GM18502 (cell line): ENCODE data around the gene NMS.

Experiments used
- ATAC-seq: cut with Tn5 transposase; IDR thresholded peaks from one replicate; pipeline ENCODE4 v1.9.1; 2021; ENCODE audit warnings: mild to moderate bottlenecking; ENCODE audit not compliant: unreplicated experiment, poor library complexity

The NMS gene

DNA sequence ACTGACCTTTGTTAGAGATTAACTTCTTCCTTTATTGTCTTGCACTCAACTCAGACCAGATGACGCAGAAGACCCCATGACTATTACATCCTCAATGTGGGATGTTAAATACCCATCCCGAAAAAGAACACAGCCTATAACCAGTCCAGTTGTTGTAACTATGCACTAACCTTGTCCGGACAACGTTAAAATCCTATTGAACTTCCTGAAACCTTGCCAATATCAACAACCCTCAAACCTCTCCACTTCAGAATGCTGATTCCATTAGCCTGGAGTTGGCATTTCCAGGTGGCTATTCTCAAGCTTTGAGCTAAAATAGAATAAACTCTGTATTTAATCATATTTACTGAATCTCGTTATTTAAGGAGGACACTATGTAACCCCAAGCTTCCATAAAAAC is 13.6 kb downstream of the NMS start:
- ATAC-seq, result no peak

DNA sequence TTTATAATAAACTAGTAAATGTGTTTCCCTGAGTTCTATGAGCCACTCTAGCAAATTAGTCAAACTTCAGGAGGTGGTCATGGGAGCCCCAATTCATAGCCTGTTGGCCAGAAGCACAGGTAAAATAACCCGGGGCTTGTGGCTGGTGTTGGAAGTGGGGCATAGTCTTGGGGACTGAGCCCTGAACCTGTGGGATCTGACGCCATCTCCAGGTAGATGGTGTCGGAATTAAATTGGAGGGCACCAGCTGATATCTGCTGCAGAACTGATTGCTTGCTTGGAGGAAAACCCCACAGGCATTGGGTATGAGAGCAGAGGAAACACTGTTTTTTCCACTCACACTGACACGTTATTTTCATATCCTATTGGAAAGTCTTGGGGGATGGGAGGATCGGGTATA is 14.1 kb downstream of the NMS start:
- no peak for ATAC-seq

DNA sequence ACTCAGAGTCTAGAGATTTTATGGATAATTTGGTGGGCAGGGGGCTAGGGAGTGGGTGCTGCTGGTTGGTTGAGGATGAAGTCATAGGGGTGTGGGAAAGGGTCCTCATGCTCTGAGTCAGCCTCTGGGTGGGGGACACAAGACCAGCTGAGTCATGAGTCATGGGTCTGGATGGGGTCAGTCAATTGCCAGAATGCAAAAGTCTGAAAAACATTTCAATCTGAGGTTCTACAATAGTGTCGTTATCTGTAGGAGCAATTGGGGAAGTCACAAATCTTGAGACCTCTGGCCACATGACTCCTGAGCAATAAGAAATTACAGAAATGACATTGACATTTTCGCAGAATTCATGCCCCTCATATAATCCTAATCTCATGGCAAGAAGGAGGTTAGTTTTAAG is 15.1 kb downstream of the NMS start:
- no peak for ATAC-seq

DNA sequence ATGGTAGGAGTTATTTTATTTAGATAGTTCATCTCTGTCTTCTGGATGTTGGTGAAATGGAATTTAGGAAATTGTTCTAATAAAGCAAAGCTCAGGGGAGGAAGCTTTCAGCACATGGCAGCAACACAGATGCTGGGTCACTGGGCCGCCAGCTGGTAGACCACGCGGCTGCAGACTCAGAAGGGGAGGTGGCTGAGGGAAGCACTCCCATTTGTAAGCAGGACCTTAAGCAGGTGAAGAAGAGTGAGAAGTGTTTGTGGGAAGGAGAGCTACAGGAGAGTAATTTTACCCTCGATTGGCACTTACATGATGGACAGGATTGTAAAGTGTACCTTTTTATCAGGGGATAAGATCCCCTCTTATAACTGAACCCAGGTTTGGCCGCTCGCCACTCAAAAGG is 24.4 kb downstream of the NMS start:
- no peak for ATAC-seq

DNA sequence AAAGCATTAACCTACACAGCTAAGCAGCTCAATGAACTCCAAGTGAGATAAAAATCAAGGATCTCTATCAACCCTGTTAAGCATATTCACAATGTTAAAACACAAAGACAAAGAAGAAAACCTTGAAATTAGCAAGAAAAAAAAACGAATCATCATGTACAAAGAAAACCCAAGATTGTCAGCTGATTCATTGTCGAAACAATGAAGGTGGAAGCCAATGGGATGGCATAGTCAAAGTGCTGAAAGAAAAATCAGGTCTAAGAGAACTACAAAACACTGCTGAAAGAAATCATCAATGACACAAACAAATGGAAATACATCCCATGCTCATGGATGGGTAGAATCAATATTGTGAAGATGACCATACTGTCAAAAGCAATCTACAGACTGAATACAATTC is 32.5 kb downstream of the NMS start:
- ATAC-seq, result no peak

DNA sequence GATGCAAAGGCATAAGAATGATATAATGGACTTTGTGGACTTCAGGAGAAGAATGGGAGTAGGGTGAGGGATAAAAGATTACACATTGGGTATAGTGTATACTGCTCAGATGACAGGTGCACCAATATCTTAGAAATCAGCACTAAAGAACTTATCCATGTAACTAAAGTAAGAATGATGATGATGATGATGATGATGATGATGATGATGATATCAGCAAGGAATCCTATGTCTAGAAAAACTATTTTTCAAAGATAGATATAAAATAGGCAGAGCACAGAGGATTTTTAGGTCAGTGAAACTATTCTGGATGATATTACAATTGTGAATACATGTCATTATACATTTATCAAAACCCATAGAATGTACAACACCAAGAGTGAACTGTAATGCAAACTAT is 34.3 kb downstream of the NMS start:
- no peak for ATAC-seq

DNA sequence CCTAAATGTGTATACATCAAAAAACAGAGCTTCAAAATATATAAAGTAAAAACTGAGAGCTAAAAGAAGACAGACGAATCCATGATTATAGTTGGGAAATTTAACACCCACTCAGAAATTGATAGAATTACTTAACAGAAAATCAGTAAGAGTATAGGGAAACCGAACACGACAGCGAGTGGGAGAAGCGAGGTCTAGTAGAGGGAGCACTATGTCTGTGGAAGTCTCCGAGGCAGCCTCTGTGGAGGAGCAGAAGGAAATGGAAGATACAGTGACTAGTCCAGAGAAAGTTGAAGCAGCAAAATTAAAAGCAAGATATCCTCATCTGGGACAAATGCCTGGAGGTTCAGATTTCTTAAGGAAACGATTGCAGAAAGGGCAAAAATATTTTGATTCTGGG is 38.8 kb downstream of the NMS start:
- no peak for ATAC-seq

DNA sequence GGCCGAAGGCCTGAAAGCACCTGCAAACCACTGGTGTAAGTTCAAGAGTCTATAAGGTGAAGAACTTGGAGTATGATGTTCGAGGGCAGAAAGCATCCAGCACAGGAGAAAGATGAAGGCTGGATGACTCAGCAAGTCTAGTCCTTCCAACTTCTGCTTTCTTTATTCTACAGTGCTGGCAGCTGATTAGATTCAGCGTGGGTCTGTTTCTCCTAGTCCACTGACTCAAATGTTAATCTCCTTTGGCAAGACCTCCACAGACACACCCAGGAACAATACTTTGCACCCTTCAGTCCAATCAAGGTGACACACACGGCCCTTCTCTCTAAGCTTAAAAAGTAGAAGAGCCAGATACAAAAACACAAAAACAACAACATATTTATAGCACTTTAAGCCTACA is 43.4 kb downstream of the NMS start:
- ATAC-seq, result no peak

DNA sequence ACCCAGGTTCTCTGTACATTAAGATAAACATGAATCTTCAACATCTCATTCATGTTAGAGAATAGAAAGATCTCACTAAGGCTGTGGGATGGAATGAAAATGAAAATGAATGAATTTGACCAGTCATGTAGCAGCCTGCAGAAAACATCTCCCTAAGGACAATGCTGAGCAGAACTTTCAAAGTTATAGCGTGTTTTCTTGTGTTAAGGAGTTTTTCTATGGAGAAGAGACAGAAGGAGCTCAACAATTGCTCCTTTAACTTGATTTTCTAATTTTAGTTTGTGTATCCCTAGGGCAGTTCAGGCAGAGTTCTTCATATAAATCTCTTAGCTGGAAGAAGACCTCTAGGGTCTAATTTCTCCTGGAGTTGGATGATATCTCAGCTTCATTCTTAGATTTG is 47.3 kb downstream of the NMS start:
- no peak for ATAC-seq

DNA sequence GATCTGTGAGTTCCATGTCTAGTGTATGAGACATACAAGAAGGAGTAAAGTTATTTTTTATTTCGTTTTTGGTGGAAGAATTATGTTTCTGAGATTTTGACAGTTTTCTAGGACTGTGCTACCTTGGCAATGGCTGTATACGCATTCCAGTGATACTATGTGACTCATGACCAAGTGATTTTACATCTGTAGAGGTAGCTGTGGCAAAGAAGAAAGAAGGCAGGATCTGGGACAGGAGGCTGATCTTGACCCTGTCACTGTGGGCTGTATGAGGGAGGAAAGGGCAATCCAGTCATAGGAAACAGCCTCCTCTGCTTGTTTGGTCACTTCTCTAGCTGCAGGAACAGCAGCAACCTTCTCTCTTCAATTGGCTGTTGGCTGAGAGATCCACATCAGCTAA is 48.5 kb downstream of the NMS start:
- no peak for ATAC-seq

DNA sequence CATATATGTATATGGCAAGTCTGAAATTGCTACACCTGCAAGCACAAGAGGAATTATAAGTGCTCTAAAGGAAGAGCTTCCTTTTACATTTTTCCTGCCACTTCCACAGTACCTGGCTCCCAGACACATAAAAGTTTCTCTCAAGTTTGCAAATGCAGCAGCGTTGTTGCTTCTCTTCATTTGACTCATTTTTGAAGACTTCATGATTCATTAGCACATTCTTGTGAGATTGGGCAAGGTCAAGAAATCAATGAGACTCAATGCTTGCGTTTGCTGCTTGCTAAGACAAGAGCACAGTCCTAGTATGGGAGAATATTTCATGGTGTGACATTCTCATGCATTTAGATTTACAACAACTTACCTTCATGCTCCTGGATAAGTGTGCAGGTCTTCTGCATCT is 49.9 kb downstream of the NMS start:
- ATAC-seq, result no peak

DNA sequence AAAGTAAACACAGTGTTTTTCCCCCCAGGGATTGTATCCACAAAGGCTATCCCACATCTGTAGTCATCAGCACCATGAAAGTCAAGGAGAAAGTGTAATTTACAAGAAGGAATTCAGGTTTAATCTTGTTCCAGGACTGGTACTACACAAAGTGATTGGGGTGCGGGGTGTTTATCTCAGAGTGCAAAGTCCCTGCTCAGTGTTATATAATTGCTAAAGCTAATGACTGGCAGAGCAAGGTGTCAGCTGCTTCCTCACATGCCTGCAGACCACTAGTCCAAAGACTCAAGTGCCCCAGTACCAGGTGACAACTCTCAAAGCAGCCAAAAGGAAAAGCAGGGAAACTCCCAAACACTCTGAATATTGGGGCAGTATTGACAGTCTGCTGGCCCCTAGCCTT is 52.1 kb downstream of the NMS start:
- no peak for ATAC-seq

DNA sequence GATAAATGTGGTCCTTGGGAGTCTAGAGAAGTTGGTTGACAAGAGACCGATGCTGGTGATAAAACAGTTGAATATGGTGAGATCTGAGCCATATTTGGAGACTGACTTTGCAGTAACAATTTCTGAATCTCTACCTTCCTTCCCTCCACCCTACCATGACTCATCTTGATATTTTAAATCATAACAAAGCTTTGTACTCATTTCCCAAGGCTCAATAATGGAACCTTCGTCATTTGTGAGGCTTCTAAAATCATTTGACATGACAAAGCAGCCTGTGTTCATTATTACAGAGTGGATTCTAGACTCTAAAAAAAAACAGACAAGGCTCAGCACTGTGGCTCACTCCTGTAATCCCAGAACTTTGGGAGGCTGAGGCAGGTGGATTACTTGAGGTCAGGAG is 54.0 kb downstream of the NMS start:
- no peak for ATAC-seq

DNA sequence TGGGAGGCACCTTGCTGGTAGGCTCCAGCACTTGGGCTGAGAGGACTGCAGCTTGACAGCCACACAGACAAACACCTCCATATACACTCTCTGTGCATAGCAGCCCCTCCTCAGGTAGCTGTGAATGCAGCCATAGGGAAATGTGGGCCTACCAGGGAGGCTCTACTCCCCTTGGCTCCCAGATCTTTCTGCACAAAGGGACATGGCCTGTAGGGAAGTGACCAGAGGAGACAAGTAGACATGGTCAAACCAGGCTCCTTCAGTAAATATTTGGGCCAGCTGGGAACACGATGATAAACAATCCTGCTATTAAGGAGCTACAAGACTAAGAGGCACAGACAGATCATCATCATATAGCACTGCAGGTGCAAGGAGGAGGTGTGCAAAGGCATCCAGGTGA is 56.6 kb downstream of the NMS start:
- no peak for ATAC-seq

DNA sequence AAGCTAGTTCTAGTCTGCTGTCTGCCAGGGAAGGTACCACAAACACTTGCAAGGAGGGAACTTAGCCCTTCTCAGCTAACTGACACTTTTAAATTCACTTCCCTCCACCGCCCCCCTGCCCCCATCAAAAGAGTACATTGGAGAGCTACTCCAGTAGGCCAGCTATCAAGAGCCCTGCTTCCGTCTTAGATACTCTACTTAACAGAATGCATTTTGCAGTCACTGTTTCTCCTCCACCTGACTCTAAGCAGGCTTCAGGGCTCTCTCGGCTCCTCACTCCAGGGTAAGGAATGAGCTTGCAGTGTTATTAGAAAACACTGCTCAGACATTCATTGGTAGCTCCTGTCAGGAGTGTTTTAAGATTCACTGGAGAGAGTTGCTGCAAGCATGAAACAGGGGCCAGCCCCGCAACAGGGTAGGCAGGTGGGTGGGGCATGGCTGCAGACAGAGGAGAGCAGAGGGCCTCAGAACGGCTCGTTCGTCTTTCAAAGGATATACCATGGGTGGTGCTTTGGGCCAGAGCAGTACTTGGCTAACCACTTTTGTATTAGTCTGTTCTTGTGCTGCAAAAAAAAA is 57.2 kb downstream of the NMS start:
- ATAC-seq, result no peak

DNA sequence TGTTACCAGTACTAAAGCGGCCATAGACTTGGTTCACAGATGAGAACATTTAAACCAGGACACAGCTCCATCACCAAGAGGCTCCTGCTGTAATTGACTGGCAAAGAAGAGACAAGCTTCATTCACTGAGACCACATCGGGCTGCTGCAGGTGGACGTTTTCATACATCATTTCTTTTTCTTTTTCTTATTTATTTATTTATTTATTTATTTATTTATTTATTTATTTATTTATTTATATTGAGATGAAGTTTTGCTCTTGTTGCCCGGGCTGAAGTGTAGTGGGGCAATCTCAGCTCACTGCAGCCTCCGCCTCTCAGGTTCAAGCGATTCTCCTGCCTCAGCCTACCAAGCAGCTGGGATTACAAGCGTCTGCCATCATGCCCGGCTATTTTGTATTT is 58.9 kb downstream of the NMS start:
- ATAC-seq, result no peak

DNA sequence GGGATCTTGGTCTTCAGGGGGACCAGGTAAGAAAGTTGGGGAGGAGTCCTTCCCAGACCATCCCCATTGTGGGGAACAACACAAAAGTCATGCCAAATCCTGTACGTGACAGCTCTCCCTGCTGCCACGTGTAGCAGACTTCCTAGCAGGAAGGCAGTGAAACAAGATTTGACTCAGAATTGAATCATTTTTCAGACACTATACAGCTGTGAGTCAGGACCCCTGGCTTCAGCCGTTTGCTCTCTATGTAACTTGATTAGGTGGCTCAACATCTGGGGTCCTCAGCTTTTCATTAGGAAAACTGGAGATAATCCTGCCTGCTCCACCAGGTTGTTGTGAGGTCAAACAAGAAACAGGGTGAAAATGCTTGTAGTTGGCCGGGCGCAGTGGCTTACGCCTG is 59.6 kb downstream of the NMS start:
- no peak for ATAC-seq
